Ectodermal cell (in vitro differentiated cells): ENCODE results near the gene RMDN2.

Experiments
- H3K27ac ChIP-seq: 2 replicates; pipeline ENCODE4 v1.7.0; 2013; ENCODE audit warnings: mild to moderate bottlenecking, low read depth, low read length; ENCODE audit not compliant: insufficient read depth, poor library complexity, severe bottlenecking
- H3K27me3 ChIP-seq: 2 replicates; pipeline ENCODE4 v1.7.0; 2013; ENCODE audit warnings: mild to moderate bottlenecking, low read length; ENCODE audit not compliant: insufficient read depth, control insufficient read depth, poor library complexity, severe bottlenecking
- H3K36me3 ChIP-seq: one replicate; pipeline ENCODE4 v1.7.0; 2013; ENCODE audit warnings: low read length; ENCODE audit not compliant: control insufficient read depth, insufficient read depth
- H3K4me1 ChIP-seq: one replicate; pipeline ENCODE4 v1.7.0; 2013; ENCODE audit warnings: low read length; ENCODE audit not compliant: control insufficient read depth, insufficient read depth
- H3K4me3 ChIP-seq: 2 replicates; pipeline ENCODE4 v1.7.0; 2013; ENCODE audit warnings: low read depth, low read length, control low read depth; ENCODE audit not compliant: insufficient read depth
- H3K9me3 ChIP-seq: 2 replicates; pipeline ENCODE4 v1.7.0; 2013; ENCODE audit warnings: mild to moderate bottlenecking, low read length, moderate library complexity; ENCODE audit not compliant: control insufficient read depth
- WGBS, 2 experiments: methylation state at CpG; one replicate each; pipeline ENCODE4 v1.1.7; 2013; ENCODE audit warnings: missing lambda C conversion rate in 2 of 2; 5-methylcytosine and 5-hydroxymethylcytosine counted together

Gene RMDN2

DNA sequence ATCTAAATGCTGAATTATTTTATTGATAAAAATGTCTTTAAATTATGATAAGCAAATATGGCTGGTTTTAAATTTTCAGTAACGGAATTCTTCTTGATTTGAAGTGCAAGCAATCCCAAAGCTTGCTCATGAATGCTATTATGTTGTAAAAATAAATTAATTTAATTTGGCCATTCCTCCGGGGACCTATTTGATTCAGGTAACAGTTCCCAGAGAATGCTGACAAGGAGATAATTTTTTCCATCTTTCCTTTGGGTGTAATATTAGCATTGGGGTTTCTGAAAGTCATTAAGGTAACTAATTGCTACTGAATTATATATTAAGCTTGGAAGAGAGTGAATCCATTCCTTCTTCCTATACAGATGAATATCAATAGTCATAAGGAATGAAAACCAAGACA lies 12.5 kb upstream of the RMDN2 start:
- H3K36me3 ChIP-seq, result no peaks in the 10 kb centered on the region
- H3K27me3 ChIP-seq, result no peaks in the 10 kb centered on the region
- no peaks in the 10 kb centered on the region for H3K4me1 ChIP-seq
- WGBS, 2 experiments, result 94 to 100% methylated on average over 2 of the region's 2 CpGs
- no peaks in the 10 kb centered on the region for H3K9me3 ChIP-seq
- H3K27ac ChIP-seq, result no peak overlapping the region
- no peak overlapping the region for H3K4me3 ChIP-seq

- Histone ChIP-seq H3K36me3 (no peaks in the 10 kb centered on the region), H3K4me1 (no peaks in the 10 kb centered on the region), H3K27ac (no peak overlapping the region), H3K9me3 (no peaks in the 10 kb centered on the region), H3K27me3 (no peaks in the 10 kb centered on the region), H3K4me3 (no peak overlapping the region)
- 92 to 94% methylated on average over 5 of the region's 5 CpGs for WGBS, 2 experiments
Observed at GRCh38 chr2:37914340-37914739, 10.7 kb upstream of the RMDN2 start.

GRCh38 chr2:37915773-37916172 lies 9.3 kb upstream of the RMDN2 start:
- Histone ChIP-seq H3K27me3 (no peaks in the 10 kb centered on the region), H3K4me3 (no peak overlapping the region), H3K36me3 (no peaks in the 10 kb centered on the region), H3K4me1 (no peaks in the 10 kb centered on the region), H3K9me3 (no peaks in the 10 kb centered on the region), H3K27ac (no peak overlapping the region)
- 94 to 95% methylated on average over 5 of the region's 5 CpGs for WGBS, 2 experiments

DNA sequence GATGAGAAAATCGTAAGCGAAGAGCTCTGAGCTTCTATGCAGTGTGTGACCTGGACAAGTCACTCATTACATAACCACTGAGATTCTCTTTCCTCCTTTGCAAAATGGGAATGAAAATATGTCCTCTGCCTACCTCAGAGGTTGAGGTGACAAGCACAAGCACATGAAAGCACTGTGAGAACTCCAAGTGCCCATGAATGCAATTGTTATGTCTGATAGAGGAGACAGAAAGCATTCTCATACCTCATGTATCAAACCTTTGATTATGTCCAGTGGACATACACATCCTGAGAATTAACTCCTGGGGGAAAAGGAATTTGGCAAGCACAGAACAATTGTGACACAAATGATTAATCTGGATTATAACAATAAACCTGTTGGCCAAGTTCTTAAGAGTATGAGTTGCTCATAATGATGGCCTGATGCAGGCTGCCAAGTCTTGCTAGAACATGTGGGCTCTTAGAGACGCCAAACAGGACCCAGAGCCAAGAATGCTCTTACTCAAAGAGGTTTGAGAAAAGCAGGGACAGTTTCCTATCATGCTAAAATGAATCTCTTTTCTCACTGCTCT lies 8.5 kb upstream of the RMDN2 start:
- no peak overlapping the region for H3K4me3 ChIP-seq
- no peaks in the 10 kb centered on the region for H3K9me3 ChIP-seq
- H3K4me1 ChIP-seq, result no peaks in the 10 kb centered on the region
- no peak overlapping the region for H3K27ac ChIP-seq
- H3K27me3 ChIP-seq, result no peaks in the 10 kb centered on the region
- H3K36me3 ChIP-seq, result no peaks in the 10 kb centered on the region
- 87 to 92% methylated on average over 3 of the region's 3 CpGs for WGBS, 2 experiments

- Histone ChIP-seq H3K9me3 (no peaks in the 10 kb centered on the region), H3K27ac (no peak overlapping the region), H3K36me3 (no peaks in the 10 kb centered on the region), H3K4me1 (no peaks in the 10 kb centered on the region), H3K27me3 (peaks cover 7% of the 10 kb centered on the region), H3K4me3 (no peak overlapping the region)
- 95% methylated on average over 8 to 9 of the region's 9 CpGs for WGBS, 2 experiments
Observed at GRCh38 chr2:37917281-37918228, 7.5 kb upstream of the RMDN2 start.

GRCh38 chr2:37918742-37919186 lies 6.3 kb upstream of the RMDN2 start:
- Histone ChIP-seq H3K27ac (no peak overlapping the region), H3K4me1 (no peaks in the 10 kb centered on the region), H3K4me3 (no peak overlapping the region), H3K9me3 (no peaks in the 10 kb centered on the region), H3K27me3 (peaks cover 10% of the 10 kb centered on the region), H3K36me3 (no peaks in the 10 kb centered on the region)

GRCh38 chr2:37919631-37920032 lies 5.5 kb upstream of the RMDN2 start:
- Histone ChIP-seq H3K27ac (no peak overlapping the region), H3K36me3 (no peaks in the 10 kb centered on the region), H3K27me3 (peaks cover 13% of the 10 kb centered on the region), H3K4me3 (no peak overlapping the region), H3K4me1 (no peaks in the 10 kb centered on the region), H3K9me3 (no peaks in the 10 kb centered on the region)
- WGBS, 2 experiments, result 98 to 100% methylated on average over 2 of the region's 2 CpGs

- Histone ChIP-seq H3K36me3 (no peaks in the 10 kb centered on the region), H3K4me3 (no peak overlapping the region), H3K27me3 (peaks cover 13% of the 10 kb centered on the region), H3K4me1 (no peaks in the 10 kb centered on the region), H3K9me3 (no peaks in the 10 kb centered on the region), H3K27ac (no peak overlapping the region)
- 94 to 96% methylated on average over 4 to 5 of the region's 5 CpGs for WGBS, 2 experiments
Observed at GRCh38 chr2:37920570-37920969, 4.5 kb upstream of the RMDN2 start.

GRCh38 chr2:37921781-37922180 lies 3.3 kb upstream of the RMDN2 start:
- no peak overlapping the region for H3K27ac ChIP-seq
- no peaks in the 10 kb centered on the region for H3K36me3 ChIP-seq
- no peaks in the 10 kb centered on the region for H3K4me1 ChIP-seq
- H3K9me3 ChIP-seq, result no peaks in the 10 kb centered on the region
- 77 to 78% methylated on average over 4 to 5 of the region's 5 CpGs for WGBS, 2 experiments
- H3K27me3 ChIP-seq, result peaks cover 13% of the 10 kb centered on the region
- no peak overlapping the region for H3K4me3 ChIP-seq

GRCh38 chr2:37923308-37924055 lies 1.6 kb upstream of the RMDN2 start:
- no peaks in the 10 kb centered on the region for H3K36me3 ChIP-seq
- H3K27me3 ChIP-seq, result peaks cover 13% of the 10 kb centered on the region
- no peak overlapping the region for H3K27ac ChIP-seq
- H3K4me1 ChIP-seq, result no peaks in the 10 kb centered on the region
- WGBS, 2 experiments, result 93 to 97% methylated on average over 12 to 13 of the region's 13 CpGs
- no peak overlapping the region for H3K4me3 ChIP-seq
- H3K9me3 ChIP-seq, result no peaks in the 10 kb centered on the region
